Stomach (tissue), 9 donors: ENCODE measurements around the gene KAZALD1. TPM values are rescaled to one million over a fixed set of nuclear protein-coding genes. Genes with fewer than 3 reads are reported as not detected.

Source experiments
- DNase-seq, 2 donors: peaks; one replicate each; pipeline versions ENCODE4 v3.0.0 to v3.0.0-alpha.2; 2013 to 2019
- H3K27ac ChIP-seq, 5 donors: fragments of 200-600 bp in 4 of 5; sonication (generic) in 4 of 5; one replicate each; pipeline ENCODE4 v1.5.1; 2013 to 2019; ENCODE audit warnings: mild to moderate bottlenecking in 1 of 5, moderate library complexity in 1 of 5
- H3K27me3 ChIP-seq, 3 donors: fragments of 200-600 bp; sonication (generic); one replicate each; pipeline ENCODE4 v1.5.1; 2017 to 2019; ENCODE audit warnings: mixed run types in 1 of 3
- H3K36me3 ChIP-seq, 4 donors: fragments of 200-600 bp; sonication (generic); 1 replicate in 3 of 4; 2 replicates in 1 of 4; pipeline ENCODE4 v1.5.1; 2016 to 2019
- H3K4me1 ChIP-seq, 4 donors: fragments of 200-600 bp; sonication (generic); one replicate each; pipeline ENCODE4 v1.5.1; 2016 to 2019
- H3K4me3 ChIP-seq, 4 donors: fragments of 200-600 bp; sonication (generic) in 3 of 4; one replicate each; pipeline ENCODE4 v1.5.1; 2016 to 2019; ENCODE audit warnings: mild to moderate bottlenecking in 1 of 4
- H3K9me3 ChIP-seq, 4 donors: fragments of 200-600 bp; sonication (generic); one replicate each; pipeline ENCODE4 v1.5.1; 2016 to 2019
- EP300 ChIP-seq: sonication (generic); formaldehyde crosslinking; IDR thresholded peaks from one replicate; pipeline ENCODE4 v1.6.1; 2017; ENCODE audit warnings: antibody characterized with exemption
- POLR2A ChIP-seq, 4 donors: fragments of 450-650 bp; IDR thresholded peaks; one replicate each; pipeline ENCODE4 v1.6.1; 2016; ENCODE audit warnings: antibody characterized with exemption in 4 of 4, control low read depth in 2 of 4, mild to moderate bottlenecking in 1 of 4, moderate library complexity in 1 of 4
- POLR2AphosphoS5 ChIP-seq, 3 donors: sonication (generic); formaldehyde crosslinking; IDR thresholded peaks; one replicate each; pipeline ENCODE4 v1.6.1; 2016; ENCODE audit warnings: antibody characterized with exemption in 3 of 3
- WGBS, 5 donors: extraction: QIAGEN DNeasy Blood & Tissue Kit in 3 of 5; methylation state at CpG; one replicate each; pipeline versions ENCODE4 v1.1.5 to v1.1.7; 2013 to 2018; 5-methylcytosine and 5-hydroxymethylcytosine counted together
- intact Hi-C: fragments of 100-400 bp; cut with DNase I; formaldehyde crosslinking; loops from one replicate; pipeline ENCODE4 v1.15.1; 2023; ENCODE audit warnings: low total_unique reads
- polyA plus RNA-seq, 3 donors: library from polyadenylated mRNA; stranded (reverse); fragments of 200-250 nt; gene quantifications; one replicate each; pipeline ENCODE4 v1.2.3, GENCODE V29; 2013
- total RNA-seq, 5 donors: library from RNA; depleted of rRNA; stranded (reverse); fragments of >200 nt; gene quantifications; one replicate each; pipeline versions ENCODE4 v1.1.0 to v1.2.3, GENCODE V29; 2014 to 2016
- TF ChIP-seq, protein P1 (sequence below), 7 experiments: fragments of 450-650 bp in 4 of 7; fragments of 200-600 bp in 3 of 7; sonication (generic) in 3 of 7; IDR thresholded peaks; one replicate each; pipeline ENCODE4 v1.5.1; 2016 to 2019; ENCODE audit warnings: antibody characterized with exemption in 7 of 7, control low read depth in 2 of 7, mild to moderate bottlenecking in 1 of 7
- donor health status: healthy with polysubstance abuse.
- donor health status: Bipolar disorder and iron deficiency.
- donor health status: healthy.

The KAZALD1 gene
- total and polyA plus RNA-seq, 8 donors = 2.2 to 35.5 (median 12.0) TPM; not detected in 1

DNA sequence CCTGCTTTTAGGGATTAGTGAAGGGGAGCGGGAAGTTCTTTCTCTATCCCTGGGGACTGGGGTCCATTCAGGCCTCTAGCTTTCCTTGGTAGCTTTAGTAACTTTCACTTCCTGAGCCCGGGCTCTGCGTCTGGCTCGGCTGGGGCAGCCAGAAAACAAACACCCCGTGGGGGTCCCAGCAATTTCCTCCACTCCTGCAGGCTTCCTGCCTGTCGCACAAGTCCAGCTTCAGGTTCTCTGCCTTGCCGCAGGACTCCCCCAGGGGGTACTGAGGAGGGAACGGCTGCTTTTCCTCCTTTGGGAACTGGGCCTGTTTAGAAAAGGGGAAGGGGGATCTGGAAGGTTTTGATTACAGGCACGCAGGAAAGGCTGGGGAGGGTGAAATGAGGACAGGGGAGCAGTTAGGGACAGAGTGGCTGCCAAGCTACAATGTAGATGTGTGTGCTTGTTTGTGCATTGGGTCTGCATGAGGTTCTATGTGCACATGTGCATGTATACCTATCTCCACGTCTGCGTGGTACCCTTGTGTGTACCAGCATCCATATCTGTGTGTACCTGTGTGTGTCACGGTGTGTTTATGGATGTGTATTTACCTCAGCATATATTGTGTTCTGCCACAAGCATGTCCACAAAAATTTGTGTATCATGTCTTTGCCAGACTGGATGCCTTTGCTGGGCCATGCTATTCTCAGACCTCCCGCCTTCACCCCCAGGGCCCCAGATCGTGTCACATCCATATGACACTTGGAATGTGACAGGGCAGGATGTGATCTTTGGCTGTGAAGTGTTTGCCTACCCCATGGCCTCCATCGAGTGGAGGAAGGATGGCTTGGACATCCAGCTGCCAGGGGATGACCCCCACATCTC lies 2.0 kb downstream of the KAZALD1 start:
- intact Hi-C loops = no loop called here
- peaks cover 45 to 81% (median 79%) of the 10 kb centered on the region in 4 donors for H3K4me1 ChIP-seq
- 28 to 52% (median 35%) methylated on average over 12 to 15 of the region's 15 CpGs for WGBS, 5 donors

GRCh38 chr10:101064415-101065030 lies 2.7 kb downstream of the KAZALD1 start:
- Histone ChIP-seq H3K4me1 (peaks cover 45 to 78% (median 76%) of the 10 kb centered on the region in 4 donors), H3K27ac (peak overlapping the region; percentile 89 to 100 (median 98)), H3K36me3 (no peaks in the 10 kb centered on the region), H3K27me3 (peaks cover 0 to 56% (median 4%) of the 10 kb centered on the region in 3 donors), H3K4me3 (no peak overlapping the region), H3K9me3 (no peaks in the 10 kb centered on the region)
- no peak for DNase-seq
- TF ChIP-seq, protein P1, sequence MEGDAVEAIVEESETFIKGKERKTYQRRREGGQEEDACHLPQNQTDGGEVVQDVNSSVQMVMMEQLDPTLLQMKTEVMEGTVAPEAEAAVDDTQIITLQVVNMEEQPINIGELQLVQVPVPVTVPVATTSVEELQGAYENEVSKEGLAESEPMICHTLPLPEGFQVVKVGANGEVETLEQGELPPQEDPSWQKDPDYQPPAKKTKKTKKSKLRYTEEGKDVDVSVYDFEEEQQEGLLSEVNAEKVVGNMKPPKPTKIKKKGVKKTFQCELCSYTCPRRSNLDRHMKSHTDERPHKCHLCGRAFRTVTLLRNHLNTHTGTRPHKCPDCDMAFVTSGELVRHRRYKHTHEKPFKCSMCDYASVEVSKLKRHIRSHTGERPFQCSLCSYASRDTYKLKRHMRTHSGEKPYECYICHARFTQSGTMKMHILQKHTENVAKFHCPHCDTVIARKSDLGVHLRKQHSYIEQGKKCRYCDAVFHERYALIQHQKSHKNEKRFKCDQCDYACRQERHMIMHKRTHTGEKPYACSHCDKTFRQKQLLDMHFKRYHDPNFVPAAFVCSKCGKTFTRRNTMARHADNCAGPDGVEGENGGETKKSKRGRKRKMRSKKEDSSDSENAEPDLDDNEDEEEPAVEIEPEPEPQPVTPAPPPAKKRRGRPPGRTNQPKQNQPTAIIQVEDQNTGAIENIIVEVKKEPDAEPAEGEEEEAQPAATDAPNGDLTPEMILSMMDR (IDR thresholded peaks at IDR 0.05) = no peak
- TF ChIP-seq POLR2A (IDR thresholded peaks at IDR 0.05) = no peak
- no peak for TF ChIP-seq POLR2AphosphoS5 (IDR thresholded peaks at IDR 0.05)
- TF ChIP-seq EP300 = no peak
- intact Hi-C loops = no loop called here
- 79 to 90% (median 85%) methylated on average over 6 to 9 of the region's 9 CpGs for WGBS, 5 donors

More for the DNA sequence above, 2.0 kb downstream of the KAZALD1 start:
- DNase-seq = no peak
- Histone ChIP-seq H3K27me3 (peaks cover 0 to 56% (median 4%) of the 10 kb centered on the region in 3 donors), H3K36me3 (no peaks in the 10 kb centered on the region), H3K4me3 (peak overlapping the region in 2 of 4 donors; percentile 63 to 64), H3K27ac (peak overlapping the region; percentile 93 to 100 (median 98)), H3K9me3 (no peaks in the 10 kb centered on the region)
- no peak for TF ChIP-seq POLR2A (IDR thresholded peaks at IDR 0.05)
- TF ChIP-seq, protein P1 (IDR thresholded peaks at IDR 0.05) = no peak
- no peak for TF ChIP-seq EP300
- TF ChIP-seq POLR2AphosphoS5 (IDR thresholded peaks at IDR 0.05) = no peak

DNA sequence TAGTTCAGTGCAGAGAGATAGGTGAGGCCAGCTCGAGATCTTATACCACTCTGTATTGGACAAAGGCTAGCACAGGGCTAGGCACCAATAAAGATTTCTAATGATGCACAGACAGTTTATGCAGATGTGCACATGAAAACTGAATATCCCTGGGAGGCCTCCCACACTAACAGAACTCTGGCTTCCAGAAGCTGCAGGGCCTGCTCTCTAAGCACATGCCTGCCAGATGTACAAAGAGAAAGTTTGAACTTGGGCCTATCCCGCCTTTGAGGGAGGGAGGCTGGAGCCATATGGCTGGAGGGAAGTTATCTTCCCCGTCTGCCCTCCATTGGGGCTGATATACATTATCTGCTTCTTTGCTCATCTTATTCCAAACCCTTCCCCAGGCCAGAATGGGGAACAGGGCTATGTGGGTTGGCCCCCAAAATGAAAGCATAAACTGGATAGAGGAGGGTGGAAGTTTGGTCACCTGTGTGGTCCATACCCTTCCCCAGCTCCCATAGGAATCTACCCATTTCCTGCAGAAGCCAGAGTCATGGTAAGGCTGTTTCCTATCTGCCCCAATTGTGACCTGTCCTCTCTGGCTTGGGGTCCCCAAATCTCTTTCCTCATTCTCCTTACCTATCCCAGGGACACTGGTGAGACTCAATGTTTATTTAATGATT lies 3.8 kb downstream of the KAZALD1 start:
- peak overlapping the region; percentile 52 to 74 (median 56) for H3K4me3 ChIP-seq

DNA sequence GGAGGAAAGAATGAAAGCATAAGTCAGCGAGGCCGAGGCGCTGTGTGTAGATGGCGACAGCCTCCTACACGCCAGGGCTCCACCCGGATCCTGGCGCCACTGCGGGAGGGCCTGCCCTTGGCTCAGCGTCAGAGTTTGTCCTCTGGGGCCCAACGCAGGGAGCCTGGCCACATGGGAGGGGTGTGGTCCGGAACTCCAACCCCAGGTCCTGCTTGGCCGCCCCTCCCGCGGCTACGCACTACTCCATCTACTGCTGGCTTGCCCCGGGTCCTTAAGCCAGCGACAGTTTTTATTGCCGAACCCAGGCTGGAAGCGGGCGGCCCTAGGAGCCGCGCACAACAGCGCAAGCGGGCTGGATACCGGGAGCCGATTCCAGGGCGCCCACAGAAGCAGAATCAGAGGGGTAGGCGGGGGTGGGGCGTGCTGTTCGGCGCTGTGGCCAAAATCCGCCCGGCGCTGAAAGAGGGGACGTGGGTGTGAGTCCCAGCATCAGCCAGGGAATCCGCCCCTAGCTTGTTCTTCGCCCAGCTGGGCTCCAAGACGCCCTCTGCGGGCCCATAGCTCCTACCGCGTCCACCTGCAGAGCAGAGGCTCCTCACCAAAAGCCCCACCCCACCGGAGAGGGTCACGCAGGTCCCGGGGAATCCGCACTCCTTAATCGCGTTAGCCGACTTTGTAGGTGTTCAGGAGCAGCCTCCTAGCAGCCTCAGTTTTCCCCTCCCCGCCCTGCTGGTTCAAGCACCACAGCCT lies 4.5 kb downstream of the KAZALD1 start:
- TF ChIP-seq POLR2AphosphoS5 (IDR thresholded peaks at IDR 0.05) = peak in 2 of 3 donors; percentile 67 to 82
- no peak for TF ChIP-seq EP300
- TF ChIP-seq, protein P1 (IDR thresholded peaks at IDR 0.05) = peak in 4 of 7 experiments; percentile 9 to 35 (median 23)
- TF ChIP-seq POLR2A (IDR thresholded peaks at IDR 0.05) = peak in 1 of 4 donors; percentile 15
- Histone ChIP-seq H3K4me3 (peak overlapping the region; percentile 52 to 74 (median 56)), H3K27ac (peak overlapping the region; percentile 89 to 100 (median 98)), H3K4me1 (peaks cover 45 to 71% (median 67%) of the 10 kb centered on the region in 4 donors), H3K9me3 (no peaks in the 10 kb centered on the region), H3K36me3 (no peaks in the 10 kb centered on the region), H3K27me3 (peaks cover 0 to 56% (median 4%) of the 10 kb centered on the region in 3 donors)
- intact Hi-C loops = no loop called here
- WGBS, 5 donors = 2 to 6% (median 3%) methylated on average over 29 to 49 of the region's 49 CpGs
- DNase-seq = peak; percentile 94 to 96

More for the DNA sequence above, 3.8 kb downstream of the KAZALD1 start:
- peak overlapping the region; percentile 89 to 100 (median 98) for H3K27ac ChIP-seq
- peaks cover 45 to 73% (median 67%) of the 10 kb centered on the region in 4 donors for H3K4me1 ChIP-seq
- H3K36me3 ChIP-seq = no peaks in the 10 kb centered on the region
- DNase-seq = peak in 1 of 2 donors; percentile 75
- no peak for TF ChIP-seq POLR2AphosphoS5 (IDR thresholded peaks at IDR 0.05)
- no peaks in the 10 kb centered on the region for H3K9me3 ChIP-seq
- WGBS, 5 donors = 38 to 59% (median 48%) methylated on average over 3 of the region's 3 CpGs
- intact Hi-C loops = no loop called here
- peaks cover 0 to 56% (median 4%) of the 10 kb centered on the region in 3 donors for H3K27me3 ChIP-seq
